Measurements from ENCODE around the gene SNAPC3.

SNAPC3 gene

GRCh38 chr9:15386465-15386864, 36.2 kb upstream of the SNAPC3 start:
- Histone ChIP-seq H3K79me1 (ENCODE audit: low read length) (no peaks in the 10 kb centered on the region), H3K14ac (ENCODE audit: low read length) (no peak overlapping the region), H3K4me2 (ENCODE audit: low read length) (no peak overlapping the region), H3K18ac (ENCODE audit: low read length) (no peak overlapping the region), H3K9ac (ENCODE audit: low read length) (no peak overlapping the region), H3K27ac (ENCODE audit: low read depth, low read length) (no peak overlapping the region), H2AFZ (ENCODE audit: insufficient read depth, low read length, poor library complexity) (no peak overlapping the region), H3K4me1 (ENCODE audit: control insufficient read depth in 1 of 2, insufficient read depth in 2 of 2, low read length in 2 of 2) (no peaks in the 10 kb centered on the region), H2AK5ac (ENCODE audit: low read length) (no peak overlapping the region), H3K9me3 (ENCODE audit: insufficient read depth, low read depth, low read length) (no peaks in the 10 kb centered on the region), H2BK12ac (ENCODE audit: low read length) (no peak overlapping the region), H3K27me3 (ENCODE audit: insufficient read depth, low read length) (no peaks in the 10 kb centered on the region), H3K23ac (ENCODE audit: low read length) (no peak overlapping the region), H3K79me2 (ENCODE audit: control insufficient read depth, insufficient read depth, low read length, poor library complexity) (no peaks in the 10 kb centered on the region), H4K91ac (ENCODE audit: low read depth, low read length) (no peak overlapping the region), H2BK120ac (ENCODE audit: insufficient read depth, low read length, poor library complexity) (no peak overlapping the region), H3K4me3 (ENCODE audit: low read depth, low read length) (no peak overlapping the region), H4K12ac (ENCODE audit: low read depth, low read length) (no peak overlapping the region), H2BK5ac (ENCODE audit: low read depth, low read length, poor library complexity) (no peak overlapping the region), H3K36me3 (ENCODE audit: control insufficient read depth in 1 of 2, insufficient read depth in 2 of 2, low read length in 2 of 2) (no peaks in the 10 kb centered on the region), H4K8ac (ENCODE audit: low read depth, low read length) (no peak overlapping the region), H3K4ac (ENCODE audit: low read depth, low read length) (no peak overlapping the region)
- no CpG with 5 or more reads among the region's 6 CpGs for WGBS (ENCODE audit: extremely low coverage, insufficient coverage, insufficient read length)
- DNase-seq: no peak

GRCh38 chr9:15389173-15389572, 33.5 kb upstream of the SNAPC3 start:
- Histone ChIP-seq H3K27me3 (ENCODE audit: insufficient read depth, low read length) (no peaks in the 10 kb centered on the region), H3K9ac (ENCODE audit: low read length) (no peak overlapping the region), H3K4me3 (ENCODE audit: low read depth, low read length) (no peak overlapping the region), H3K4ac (ENCODE audit: low read depth, low read length) (no peak overlapping the region), H2BK120ac (ENCODE audit: insufficient read depth, low read length, poor library complexity) (no peak overlapping the region), H3K27ac (ENCODE audit: low read depth, low read length) (no peak overlapping the region), H3K4me1 (ENCODE audit: control insufficient read depth in 1 of 2, insufficient read depth in 2 of 2, low read length in 2 of 2) (no peaks in the 10 kb centered on the region), H4K91ac (ENCODE audit: low read depth, low read length) (no peak overlapping the region), H3K23ac (ENCODE audit: low read length) (no peak overlapping the region), H3K36me3 (ENCODE audit: control insufficient read depth in 1 of 2, insufficient read depth in 2 of 2, low read length in 2 of 2) (no peaks in the 10 kb centered on the region), H3K18ac (ENCODE audit: low read length) (no peak overlapping the region), H3K79me2 (ENCODE audit: control insufficient read depth, insufficient read depth, low read length, poor library complexity) (no peaks in the 10 kb centered on the region), H3K4me2 (ENCODE audit: low read length) (no peak overlapping the region), H2BK5ac (ENCODE audit: low read depth, low read length, poor library complexity) (no peak overlapping the region), H2AK5ac (ENCODE audit: low read length) (no peak overlapping the region), H4K12ac (ENCODE audit: low read depth, low read length) (no peak overlapping the region), H4K8ac (ENCODE audit: low read depth, low read length) (no peak overlapping the region), H3K9me3 (ENCODE audit: insufficient read depth, low read depth, low read length) (no peaks in the 10 kb centered on the region), H3K14ac (ENCODE audit: low read length) (no peak overlapping the region), H2BK12ac (ENCODE audit: low read length) (no peak overlapping the region), H2AFZ (ENCODE audit: insufficient read depth, low read length, poor library complexity) (no peak overlapping the region), H3K79me1 (ENCODE audit: low read length) (no peaks in the 10 kb centered on the region)
- DNase-seq: no peak

DNA sequence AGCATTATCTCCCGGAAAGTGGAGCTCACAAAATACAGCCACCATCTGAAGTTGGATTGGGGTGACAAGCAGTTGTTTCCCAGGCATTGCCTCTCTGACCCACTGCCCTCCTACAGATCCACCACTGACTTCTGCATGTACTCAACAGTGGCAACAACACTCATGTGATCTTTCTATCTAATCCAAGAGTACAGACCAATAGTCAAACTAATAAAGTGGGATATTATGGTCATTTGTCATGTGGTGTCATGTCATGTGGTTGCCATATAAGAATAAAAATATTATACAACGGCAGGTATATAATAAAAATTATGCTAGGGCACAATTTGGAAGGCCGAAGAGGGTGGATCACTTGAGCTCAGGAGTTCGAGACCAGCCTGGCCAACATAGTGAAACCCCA, 33.0 kb upstream of the SNAPC3 start:
- no CpG with 5 or more reads among the region's 4 CpGs for WGBS (ENCODE audit: extremely low coverage, insufficient coverage, insufficient read length)
- no peak overlapping the region for H2BK120ac ChIP-seq (ENCODE audit: insufficient read depth, low read length, poor library complexity)
- no peak overlapping the region for H3K9ac ChIP-seq (ENCODE audit: low read length)
- H3K4ac ChIP-seq (ENCODE audit: low read depth, low read length): no peak overlapping the region
- no peaks in the 10 kb centered on the region for H3K27me3 ChIP-seq (ENCODE audit: insufficient read depth, low read length)
- no peak for DNase-seq
- H3K4me2 ChIP-seq (ENCODE audit: low read length): no peak overlapping the region
- no peak overlapping the region for H4K8ac ChIP-seq (ENCODE audit: low read depth, low read length)
- no peaks in the 10 kb centered on the region for H3K79me2 ChIP-seq (ENCODE audit: control insufficient read depth, insufficient read depth, low read length, poor library complexity)
- no peak overlapping the region for H3K14ac ChIP-seq (ENCODE audit: low read length)
- H3K4me3 ChIP-seq (ENCODE audit: low read depth, low read length): no peak overlapping the region
- no peaks in the 10 kb centered on the region for H3K36me3 ChIP-seq (ENCODE audit: control insufficient read depth in 1 of 2, insufficient read depth in 2 of 2, low read length in 2 of 2)
- H3K18ac ChIP-seq (ENCODE audit: low read length): no peak overlapping the region
- no peak overlapping the region for H3K23ac ChIP-seq (ENCODE audit: low read length)
- H2AK5ac ChIP-seq (ENCODE audit: low read length): no peak overlapping the region
- H3K27ac ChIP-seq (ENCODE audit: low read depth, low read length): no peak overlapping the region
- H4K91ac ChIP-seq (ENCODE audit: low read depth, low read length): no peak overlapping the region
- H4K12ac ChIP-seq (ENCODE audit: low read depth, low read length): no peak overlapping the region
- H2AFZ ChIP-seq (ENCODE audit: insufficient read depth, low read length, poor library complexity): no peak overlapping the region
- no peaks in the 10 kb centered on the region for H3K4me1 ChIP-seq (ENCODE audit: control insufficient read depth in 1 of 2, insufficient read depth in 2 of 2, low read length in 2 of 2)
- H2BK12ac ChIP-seq (ENCODE audit: low read length): no peak overlapping the region
- H3K9me3 ChIP-seq (ENCODE audit: insufficient read depth, low read depth, low read length): no peaks in the 10 kb centered on the region
- no peaks in the 10 kb centered on the region for H3K79me1 ChIP-seq (ENCODE audit: low read length)
- no peak overlapping the region for H2BK5ac ChIP-seq (ENCODE audit: low read depth, low read length, poor library complexity)

DNA sequence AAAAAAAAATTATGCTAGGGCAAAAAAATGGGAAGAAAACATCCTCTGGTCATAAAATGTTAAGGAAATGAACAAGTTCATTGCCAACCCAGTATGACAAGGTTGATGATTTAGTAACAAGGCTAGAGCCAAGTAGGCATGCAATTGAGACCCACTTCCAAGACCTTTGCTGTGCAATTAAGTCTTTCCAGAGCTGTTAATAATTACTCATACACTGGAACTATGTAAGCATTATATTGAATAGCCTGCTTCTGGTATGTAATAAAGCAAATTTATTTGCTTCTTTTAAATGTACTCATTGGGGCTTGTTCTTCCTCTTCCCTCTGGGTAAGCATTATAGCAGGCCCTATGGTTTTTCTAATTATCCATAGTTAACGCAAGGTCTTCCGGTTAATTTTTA, 32.5 kb upstream of the SNAPC3 start:
- Histone ChIP-seq H3K9ac (ENCODE audit: low read length) (no peak overlapping the region), H2BK12ac (ENCODE audit: low read length) (no peak overlapping the region), H3K4ac (ENCODE audit: low read depth, low read length) (no peak overlapping the region), H3K18ac (ENCODE audit: low read length) (no peak overlapping the region), H4K91ac (ENCODE audit: low read depth, low read length) (no peak overlapping the region), H2BK120ac (ENCODE audit: insufficient read depth, low read length, poor library complexity) (no peak overlapping the region), H2AFZ (ENCODE audit: insufficient read depth, low read length, poor library complexity) (no peak overlapping the region), H3K14ac (ENCODE audit: low read length) (no peak overlapping the region), H3K36me3 (ENCODE audit: control insufficient read depth in 1 of 2, insufficient read depth in 2 of 2, low read length in 2 of 2) (no peaks in the 10 kb centered on the region), H3K4me2 (ENCODE audit: low read length) (no peak overlapping the region), H3K4me3 (ENCODE audit: low read depth, low read length) (no peak overlapping the region), H3K79me1 (ENCODE audit: low read length) (no peaks in the 10 kb centered on the region), H3K4me1 (ENCODE audit: control insufficient read depth in 1 of 2, insufficient read depth in 2 of 2, low read length in 2 of 2) (no peaks in the 10 kb centered on the region), H3K27me3 (ENCODE audit: insufficient read depth, low read length) (no peaks in the 10 kb centered on the region), H2BK5ac (ENCODE audit: low read depth, low read length, poor library complexity) (no peak overlapping the region), H3K79me2 (ENCODE audit: control insufficient read depth, insufficient read depth, low read length, poor library complexity) (no peaks in the 10 kb centered on the region), H3K9me3 (ENCODE audit: insufficient read depth, low read depth, low read length) (no peaks in the 10 kb centered on the region), H4K8ac (ENCODE audit: low read depth, low read length) (no peak overlapping the region), H4K12ac (ENCODE audit: low read depth, low read length) (no peak overlapping the region), H3K23ac (ENCODE audit: low read length) (no peak overlapping the region), H2AK5ac (ENCODE audit: low read length) (no peak overlapping the region), H3K27ac (ENCODE audit: low read depth, low read length) (no peak overlapping the region)
- DNase-seq: no peak
- no CpG with 5 or more reads among the region's 2 CpGs for WGBS (ENCODE audit: extremely low coverage, insufficient coverage, insufficient read length)

- Histone ChIP-seq H4K91ac (ENCODE audit: low read depth, low read length) (no peak overlapping the region), H2BK5ac (ENCODE audit: low read depth, low read length, poor library complexity) (no peak overlapping the region), H3K9ac (ENCODE audit: low read length) (no peak overlapping the region), H3K27me3 (ENCODE audit: insufficient read depth, low read length) (no peaks in the 10 kb centered on the region), H3K4me1 (ENCODE audit: control insufficient read depth in 1 of 2, insufficient read depth in 2 of 2, low read length in 2 of 2) (no peaks in the 10 kb centered on the region), H3K4ac (ENCODE audit: low read depth, low read length) (no peak overlapping the region), H4K12ac (ENCODE audit: low read depth, low read length) (no peak overlapping the region), H3K79me2 (ENCODE audit: control insufficient read depth, insufficient read depth, low read length, poor library complexity) (no peaks in the 10 kb centered on the region), H3K14ac (ENCODE audit: low read length) (no peak overlapping the region), H3K79me1 (ENCODE audit: low read length) (no peaks in the 10 kb centered on the region), H3K23ac (ENCODE audit: low read length) (no peak overlapping the region), H3K18ac (ENCODE audit: low read length) (no peak overlapping the region), H3K4me2 (ENCODE audit: low read length) (no peak overlapping the region), H2BK120ac (ENCODE audit: insufficient read depth, low read length, poor library complexity) (no peak overlapping the region), H2AK5ac (ENCODE audit: low read length) (no peak overlapping the region), H4K8ac (ENCODE audit: low read depth, low read length) (no peak overlapping the region), H2AFZ (ENCODE audit: insufficient read depth, low read length, poor library complexity) (no peak overlapping the region), H3K27ac (ENCODE audit: low read depth, low read length) (no peak overlapping the region), H3K4me3 (ENCODE audit: low read depth, low read length) (no peak overlapping the region), H2BK12ac (ENCODE audit: low read length) (no peak overlapping the region), H3K36me3 (ENCODE audit: control insufficient read depth in 1 of 2, insufficient read depth in 2 of 2, low read length in 2 of 2) (no peaks in the 10 kb centered on the region), H3K9me3 (ENCODE audit: insufficient read depth, low read depth, low read length) (no peaks in the 10 kb centered on the region)
- DNase-seq: no peak
- WGBS (ENCODE audit: extremely low coverage, insufficient coverage, insufficient read length): no CpG with 5 or more reads among the region's 5 CpGs
Measured at GRCh38 chr9:15392363-15392762, 30.3 kb upstream of the SNAPC3 start.
